ENCODE measurements around the gene KBTBD8.

KBTBD8 gene

GRCh38 chr3:66983101-66983500 lies 15.0 kb upstream of the KBTBD8 start:
- TF ChIP-seq, protein P1, sequence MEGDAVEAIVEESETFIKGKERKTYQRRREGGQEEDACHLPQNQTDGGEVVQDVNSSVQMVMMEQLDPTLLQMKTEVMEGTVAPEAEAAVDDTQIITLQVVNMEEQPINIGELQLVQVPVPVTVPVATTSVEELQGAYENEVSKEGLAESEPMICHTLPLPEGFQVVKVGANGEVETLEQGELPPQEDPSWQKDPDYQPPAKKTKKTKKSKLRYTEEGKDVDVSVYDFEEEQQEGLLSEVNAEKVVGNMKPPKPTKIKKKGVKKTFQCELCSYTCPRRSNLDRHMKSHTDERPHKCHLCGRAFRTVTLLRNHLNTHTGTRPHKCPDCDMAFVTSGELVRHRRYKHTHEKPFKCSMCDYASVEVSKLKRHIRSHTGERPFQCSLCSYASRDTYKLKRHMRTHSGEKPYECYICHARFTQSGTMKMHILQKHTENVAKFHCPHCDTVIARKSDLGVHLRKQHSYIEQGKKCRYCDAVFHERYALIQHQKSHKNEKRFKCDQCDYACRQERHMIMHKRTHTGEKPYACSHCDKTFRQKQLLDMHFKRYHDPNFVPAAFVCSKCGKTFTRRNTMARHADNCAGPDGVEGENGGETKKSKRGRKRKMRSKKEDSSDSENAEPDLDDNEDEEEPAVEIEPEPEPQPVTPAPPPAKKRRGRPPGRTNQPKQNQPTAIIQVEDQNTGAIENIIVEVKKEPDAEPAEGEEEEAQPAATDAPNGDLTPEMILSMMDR (IDR thresholded peaks at IDR 0.05; ENCODE audit: control insufficient read depth, insufficient read depth, low read depth, low read length, missing control alignments), result no peak
- no peak for DNase-seq (ENCODE audit: low read depth)
- no peak overlapping the region for H3K4me3 ChIP-seq (ENCODE audit: control insufficient read depth, low read depth, low read length)

- H3K4me3 ChIP-seq (ENCODE audit: control insufficient read depth, low read depth, low read length), result no peak overlapping the region
- no peak for DNase-seq (ENCODE audit: low read depth)
- TF ChIP-seq, protein P1 (IDR thresholded peaks at IDR 0.05; ENCODE audit: control insufficient read depth, insufficient read depth, low read depth, low read length, missing control alignments), result no peak
Measured at GRCh38 chr3:66985336-66985920, 12.7 kb upstream of the KBTBD8 start.

GRCh38 chr3:66986406-66986805 lies 11.7 kb upstream of the KBTBD8 start:
- H3K4me3 ChIP-seq (ENCODE audit: control insufficient read depth, low read depth, low read length), result no peak overlapping the region
- TF ChIP-seq, protein P1 (IDR thresholded peaks at IDR 0.05; ENCODE audit: control insufficient read depth, insufficient read depth, low read depth, low read length, missing control alignments), result no peak
- no peak for DNase-seq (ENCODE audit: low read depth)

DNA sequence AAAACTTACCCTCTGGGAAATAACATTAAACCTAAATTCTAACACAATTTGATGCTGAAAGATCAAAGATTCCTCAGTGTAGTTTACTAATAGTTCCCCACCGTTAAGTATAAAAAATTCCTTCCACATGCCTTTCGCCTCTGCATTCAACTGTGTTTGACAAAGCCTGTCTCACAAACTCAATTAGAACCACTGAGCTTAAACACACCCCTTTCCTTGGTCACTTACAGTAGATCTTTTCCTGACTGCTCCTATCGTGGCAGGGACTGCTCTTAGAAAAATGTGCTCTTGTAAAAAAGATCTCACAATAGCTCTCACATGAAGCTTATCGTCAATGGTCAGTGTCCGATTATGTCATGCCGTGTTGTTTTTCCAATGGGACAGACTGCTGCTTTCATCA lies 8.9 kb upstream of the KBTBD8 start:
- TF ChIP-seq, protein P1 (IDR thresholded peaks at IDR 0.05; ENCODE audit: control insufficient read depth, insufficient read depth, low read depth, low read length, missing control alignments), result no peak
- H3K4me3 ChIP-seq (ENCODE audit: control insufficient read depth, low read depth, low read length), result no peak overlapping the region
- DNase-seq (ENCODE audit: low read depth), result no peak

GRCh38 chr3:66989860-66990696 lies 8.0 kb upstream of the KBTBD8 start:
- TF ChIP-seq, protein P1 (IDR thresholded peaks at IDR 0.05; ENCODE audit: control insufficient read depth, insufficient read depth, low read depth, low read length, missing control alignments), result peak; percentile 21
- DNase-seq (ENCODE audit: low read depth), result no peak
- no peak overlapping the region for H3K4me3 ChIP-seq (ENCODE audit: control insufficient read depth, low read depth, low read length)

DNA sequence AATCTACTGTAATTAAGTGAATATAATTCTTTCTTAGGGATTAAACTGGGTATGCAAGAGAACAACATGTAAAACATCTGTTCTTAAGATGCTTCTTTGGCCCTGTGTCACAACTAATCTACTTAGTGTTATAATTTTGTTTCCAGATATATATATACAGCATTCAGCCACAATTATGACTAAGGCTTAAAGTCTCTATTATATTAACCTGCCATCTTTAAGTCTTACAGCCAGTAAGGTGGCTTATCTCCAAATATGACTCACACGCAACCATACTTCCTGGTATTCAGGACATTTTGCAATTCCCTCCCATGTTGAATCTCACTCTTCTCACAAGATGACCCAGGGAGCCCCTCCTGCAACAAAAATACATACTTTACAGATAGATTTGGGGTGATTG lies 6.6 kb upstream of the KBTBD8 start:
- TF ChIP-seq, protein P1 (IDR thresholded peaks at IDR 0.05; ENCODE audit: control insufficient read depth, insufficient read depth, low read depth, low read length, missing control alignments), result no peak
- H3K4me3 ChIP-seq (ENCODE audit: control insufficient read depth, low read depth, low read length), result no peak overlapping the region
- DNase-seq (ENCODE audit: low read depth), result peak; percentile 21

Data from AG09309 (cell line).